ENCODE results near the gene CDKN1B.
A peak's percentile ranks its signal among the peaks of the same experiment; 100 is the strongest.

Gene CDKN1B

GRCh38 chr12:12718853-12719252 is 1.7 kb downstream of the CDKN1B start:
- H3K4me3 ChIP-seq (replicated peaks; ENCODE audit: low read depth, low read length): peak overlapping the region; percentile 72
- DNase-seq (ENCODE audit: low read depth): no peak
- TF ChIP-seq CTCF (IDR thresholded peaks at IDR 0.05; ENCODE audit: low read length, missing control alignments): no peak

DNA sequence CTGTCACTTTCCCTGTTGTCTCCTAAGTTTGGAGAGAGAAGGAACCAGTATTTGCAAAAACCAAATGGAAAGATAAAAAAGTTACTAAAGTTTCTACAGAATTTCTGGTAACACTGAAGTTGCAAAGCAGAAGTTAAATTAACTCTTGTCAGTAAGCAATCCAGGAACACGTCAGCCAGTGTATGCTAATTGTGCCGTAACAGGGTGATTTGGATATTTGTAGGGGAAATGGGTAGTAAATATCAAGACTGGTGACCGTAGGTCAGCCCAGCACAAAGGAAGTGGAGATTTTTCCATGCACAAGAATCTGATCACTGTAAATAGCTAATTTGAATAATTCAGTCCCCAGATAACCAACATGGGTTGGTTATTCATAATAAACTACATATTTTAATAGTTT is 2.3 kb downstream of the CDKN1B start:
- TF ChIP-seq CTCF (IDR thresholded peaks at IDR 0.05; ENCODE audit: low read length, missing control alignments): no peak
- peak overlapping the region; percentile 72 for H3K4me3 ChIP-seq (replicated peaks; ENCODE audit: low read depth, low read length)
- DNase-seq (ENCODE audit: low read depth): no peak

DNA sequence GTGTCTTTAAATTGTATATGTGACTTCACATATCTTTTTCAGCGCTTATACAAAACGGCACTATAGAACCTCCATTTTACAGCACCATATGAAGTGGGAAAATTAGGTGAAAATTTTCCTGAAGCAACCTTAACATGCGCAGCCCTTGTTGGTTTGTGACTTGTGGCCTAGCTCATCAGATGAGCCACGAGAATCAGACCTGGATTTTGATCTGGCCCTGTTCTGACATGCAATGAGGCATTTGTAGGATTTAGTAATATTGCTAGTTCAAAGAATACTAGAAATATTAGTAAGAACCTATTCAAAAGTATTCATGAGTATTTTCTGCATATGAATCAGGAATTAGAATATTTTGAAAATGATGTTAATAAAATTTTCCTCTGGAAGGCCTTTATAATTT is 2.9 kb downstream of the CDKN1B start:
- TF ChIP-seq CTCF (IDR thresholded peaks at IDR 0.05; ENCODE audit: low read length, missing control alignments): no peak
- DNase-seq (ENCODE audit: low read depth): no peak
- H3K4me3 ChIP-seq (replicated peaks; ENCODE audit: low read depth, low read length): peak overlapping the region; percentile 72

- TF ChIP-seq CTCF (IDR thresholded peaks at IDR 0.05; ENCODE audit: low read length, missing control alignments): no peak
- no peak for DNase-seq (ENCODE audit: low read depth)
- peak overlapping the region; percentile 72 for H3K4me3 ChIP-seq (replicated peaks; ENCODE audit: low read depth, low read length)
These were observed 3.5 kb downstream of the CDKN1B start for GRCh38 chr12:12720672-12721161.

DNA sequence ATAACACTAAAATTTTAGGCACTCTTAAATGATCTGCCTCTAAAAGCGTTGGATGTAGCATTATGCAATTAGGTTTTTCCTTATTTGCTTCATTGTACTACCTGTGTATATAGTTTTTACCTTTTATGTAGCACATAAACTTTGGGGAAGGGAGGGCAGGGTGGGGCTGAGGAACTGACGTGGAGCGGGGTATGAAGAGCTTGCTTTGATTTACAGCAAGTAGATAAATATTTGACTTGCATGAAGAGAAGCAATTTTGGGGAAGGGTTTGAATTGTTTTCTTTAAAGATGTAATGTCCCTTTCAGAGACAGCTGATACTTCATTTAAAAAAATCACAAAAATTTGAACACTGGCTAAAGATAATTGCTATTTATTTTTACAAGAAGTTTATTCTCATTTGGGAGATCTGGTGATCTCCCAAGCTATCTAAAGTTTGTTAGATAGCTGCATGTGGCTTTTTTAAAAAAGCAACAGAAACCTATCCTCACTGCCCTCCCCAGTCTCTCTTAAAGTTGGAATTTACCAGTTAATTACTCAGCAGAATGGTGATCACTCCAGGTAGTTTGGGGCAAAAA is 4.1 kb downstream of the CDKN1B start:
- H3K4me3 ChIP-seq (replicated peaks; ENCODE audit: low read depth, low read length): peak overlapping the region; percentile 72
- DNase-seq (ENCODE audit: low read depth): no peak
- no peak for TF ChIP-seq CTCF (IDR thresholded peaks at IDR 0.05; ENCODE audit: low read length, missing control alignments)

DNA sequence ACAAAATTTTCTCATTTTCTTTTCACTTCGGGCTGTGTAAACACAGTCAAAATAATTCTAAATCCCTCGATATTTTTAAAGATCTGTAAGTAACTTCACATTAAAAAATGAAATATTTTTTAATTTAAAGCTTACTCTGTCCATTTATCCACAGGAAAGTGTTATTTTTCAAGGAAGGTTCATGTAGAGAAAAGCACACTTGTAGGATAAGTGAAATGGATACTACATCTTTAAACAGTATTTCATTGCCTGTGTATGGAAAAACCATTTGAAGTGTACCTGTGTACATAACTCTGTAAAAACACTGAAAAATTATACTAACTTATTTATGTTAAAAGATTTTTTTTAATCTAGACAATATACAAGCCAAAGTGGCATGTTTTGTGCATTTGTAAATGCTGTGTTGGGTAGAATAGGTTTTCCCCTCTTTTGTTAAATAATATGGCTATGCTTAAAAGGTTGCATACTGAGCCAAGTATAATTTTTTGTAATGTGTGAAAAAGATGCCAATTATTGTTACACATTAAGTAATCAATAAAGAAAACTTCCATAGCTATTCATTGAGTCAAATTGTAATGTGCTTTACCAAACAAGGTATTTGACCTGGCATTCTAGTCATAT is 4.8 kb downstream of the CDKN1B start:
- peak overlapping the region; percentile 72 for H3K4me3 ChIP-seq (replicated peaks; ENCODE audit: low read depth, low read length)
- TF ChIP-seq CTCF (IDR thresholded peaks at IDR 0.05; ENCODE audit: low read length, missing control alignments): no peak
- no peak for DNase-seq (ENCODE audit: low read depth)
